ENCODE results near the gene NIBAN1. TPM values are rescaled to one million over a fixed set of nuclear protein-coding genes. Genes with fewer than 3 reads are reported as not detected.

Gene NIBAN1
- total and polyA plus RNA-seq, 9 of the 15 experiments (the other 6 are each of a cell fraction or from before 2014, with no cell fraction given) = 1.5 to 26.6 (median 16.2) TPM

GRCh38 chr1:184973272-184974055, 844 bp downstream of the NIBAN1 start (continued):
- 0 out of 2 replicates have a peak, but pooled peaks have one; percentile 10 for TF ChIP-seq ZNF586 (CRISPR knock-in tag; conservative IDR thresholded peaks at IDR 0.05)
- TF ChIP-seq CC2D1A (IDR thresholded peaks at IDR 0.05) = no peak
- TF ChIP-seq SMC3 (conservative IDR thresholded peaks at IDR 0.05; ENCODE audit: insufficient read depth, low read depth, low read length) = no peak
- TF ChIP-seq BRD9 (IDR thresholded peaks at IDR 0.05; ENCODE audit: low read depth, partially characterized antibody) = peak; percentile 99
- TF ChIP-seq ZNF717 (CRISPR knock-in tag; IDR thresholded peaks at IDR 0.05) = 0 out of 2 replicates have a peak, but pooled peaks have one; percentile 9
- no peak for TF ChIP-seq ZNF407 (IDR thresholded peaks at IDR 0.05; ENCODE audit: low read depth)
- no peak for TF ChIP-seq KAT2B (IDR thresholded peaks at IDR 0.05; ENCODE audit: low read depth, low read length)
- no peak for TF ChIP-seq ZNF79 (CRISPR knock-in tag; IDR thresholded peaks at IDR 0.05; ENCODE audit: low read depth)
- peak in 1 of 2 experiments; percentile 25; a peak in 1 of 4 replicates for TF ChIP-seq HDAC1 (IDR thresholded peaks at IDR 0.05)
- no peak for TF ChIP-seq XRCC4 (IDR thresholded peaks at IDR 0.05; ENCODE audit: extremely low read depth, insufficient read depth, insufficient read length)
- no peak for TF ChIP-seq MXI1 (IDR thresholded peaks at IDR 0.05; ENCODE audit: low read depth, low read length)
- TF ChIP-seq ZNF124 (CRISPR knock-in tag; IDR thresholded peaks at IDR 0.05) = no peak
- no peak for TF ChIP-seq KHSRP (IDR thresholded peaks at IDR 0.05)
- TF ChIP-seq ZBTB43 (CRISPR knock-in tag; IDR thresholded peaks at IDR 0.05) = 0 out of 2 replicates have a peak, but pooled peaks have one; percentile 52
- TF ChIP-seq ZNF696 (CRISPR knock-in tag; conservative IDR thresholded peaks at IDR 0.05) = no peak
- no peak for TF ChIP-seq TRIM25 (IDR thresholded peaks at IDR 0.05; ENCODE audit: borderline replicate concordance)
- no peak for TF ChIP-seq KAT7 (CRISPR knock-in tag; IDR thresholded peaks at IDR 0.05; ENCODE audit: borderline replicate concordance)
- peak; percentile 82 for TF ChIP-seq LEF1 (IDR thresholded peaks at IDR 0.05)

Measured in K562 (cell line).